ENCODE data around the gene GPI.

Gene GPI

GRCh38 chr19:34448191-34448590 lies 83.2 kb downstream of the GPI start:
- Histone ChIP-seq H3K36me3 (replicated peaks; ENCODE audit: low read depth, low read length) (peaks cover 75% of the 10 kb centered on the region), H3K27me3 (ENCODE audit: low read depth, low read length) (no peaks in the 10 kb centered on the region), H3K27ac (ENCODE audit: low read length) (no peak overlapping the region), H4K20me1 (ENCODE audit: insufficient read depth, low read length) (peaks cover 19% of the 10 kb centered on the region; the same call in 1 of the 2 replicates), H2AFZ (ENCODE audit: low read depth, low read length) (no peak overlapping the region), H3K4me3 (ENCODE audit: low read length) (no peak overlapping the region), H3K4me1 (ENCODE audit: low read length) (no peaks in the 10 kb centered on the region), H3K79me2 (ENCODE audit: low read length) (peaks cover 45% of the 10 kb centered on the region), H3K9me3 (ENCODE audit: insufficient read depth, low read length) (no peaks in the 10 kb centered on the region), H3K9ac (ENCODE audit: low read length) (no peak overlapping the region), H3K4me2 (ENCODE audit: low read length) (no peak overlapping the region)
- TF ChIP-seq EZH2phosphoT487 (IDR thresholded peaks at IDR 0.05; ENCODE audit: low read depth) (no peak), CTCF (IDR thresholded peaks at IDR 0.05; ENCODE audit: low read depth, low read length) (no peak)

Data from OCI-LY3 (cell line).